CD4-positive, alpha-beta T cell treated with Interleukin-1 beta for 1 hour (primary cell): ENCODE measurements around the gene LCNL1.
A peak's percentile ranks its signal among the peaks of the same experiment; 100 is the strongest.

ENCODE experiments used
- DNase-seq, 2 donors: peaks; one replicate each; pipeline ENCODE4 v3.0.0-alpha.2; 2020 to 2022

LCNL1 gene

GRCh38 chr9:136947028-136947891 is 35.5 kb upstream of the LCNL1 start:
- DNase-seq = no peak

- DNase-seq = peak; percentile 32 to 40
Measured at GRCh38 chr9:136947955-136948510, 34.8 kb upstream of the LCNL1 start.

GRCh38 chr9:136949239-136949816 is 33.5 kb upstream of the LCNL1 start:
- DNase-seq = no peak

- DNase-seq = peak; percentile 96
Measured at GRCh38 chr9:136949817-136950655, 32.8 kb upstream of the LCNL1 start.

GRCh38 chr9:136950656-136951276 is 32.0 kb upstream of the LCNL1 start:
- DNase-seq = no peak

GRCh38 chr9:136951541-136952320 is 31.1 kb upstream of the LCNL1 start, which contains the start of gene LCN12:
Gene LCN12, plus strand, starts transcription at chr9:136952273. Its CDS starts 55 bp downstream, at chr9:136952328.
- DNase-seq = no peak

GRCh38 chr9:136952321-136952850 is 30.4 kb upstream of the LCNL1 start:
- DNase-seq = no peak

GRCh38 chr9:136952876-136953770 is 29.7 kb upstream of the LCNL1 start:
- no peak for DNase-seq

- DNase-seq = no peak
Measured at GRCh38 chr9:136953771-136954269, 29.0 kb upstream of the LCNL1 start.

GRCh38 chr9:136954270-136955083 is 28.3 kb upstream of the LCNL1 start:
- DNase-seq = no peak

GRCh38 chr9:136955202-136955942 is 27.4 kb upstream of the LCNL1 start:
- no peak for DNase-seq

- DNase-seq = no peak
Measured at GRCh38 chr9:136955943-136956335, 26.9 kb upstream of the LCNL1 start.

- DNase-seq = no peak
Measured at GRCh38 chr9:136956604-136957003, 26.2 kb upstream of the LCNL1 start.

- DNase-seq = no peak
Measured at GRCh38 chr9:136957461-136957860, 25.3 kb upstream of the LCNL1 start.

GRCh38 chr9:136957901-136958300 is 24.9 kb upstream of the LCNL1 start:
- DNase-seq = no peak

GRCh38 chr9:136958473-136958872 is 24.3 kb upstream of the LCNL1 start:
- DNase-seq = no peak

- no peak for DNase-seq
Measured at GRCh38 chr9:136958898-136959850, 23.6 kb upstream of the LCNL1 start.
